Activated CD8-positive, alpha-beta memory T cell treated with anti-CD3 and anti-CD28 coated beads for 36 hours (primary cell): ENCODE data around the gene UMODL1. TPM values are rescaled to one million over a fixed set of nuclear protein-coding genes. Genes with fewer than 3 reads are reported as not detected.

ENCODE experiments used
- CTCF ChIA-PET: fragments of 350-600 bp; sonication (Branson Sonifier 250); formaldehyde crosslinking; loops from one replicate; lab custom pipeline; 2021; ENCODE audit warnings: antibody characterized with exemption; lab: Charles Lee
- POLR2A ChIA-PET: fragments of 350-600 bp; sonication (Branson Sonifier 250); formaldehyde crosslinking; loops from one replicate; lab custom pipeline; 2021; ENCODE audit warnings: antibody characterized with exemption; lab: Charles Lee
- total RNA-seq, 2 experiments: library from RNA; stranded (reverse); gene quantifications; one replicate each; pipeline ENCODE4 v1.2.3, GENCODE V29; 2021

UMODL1 gene
- total RNA-seq, 2 experiments from 2014 or later = not detected

DNA sequence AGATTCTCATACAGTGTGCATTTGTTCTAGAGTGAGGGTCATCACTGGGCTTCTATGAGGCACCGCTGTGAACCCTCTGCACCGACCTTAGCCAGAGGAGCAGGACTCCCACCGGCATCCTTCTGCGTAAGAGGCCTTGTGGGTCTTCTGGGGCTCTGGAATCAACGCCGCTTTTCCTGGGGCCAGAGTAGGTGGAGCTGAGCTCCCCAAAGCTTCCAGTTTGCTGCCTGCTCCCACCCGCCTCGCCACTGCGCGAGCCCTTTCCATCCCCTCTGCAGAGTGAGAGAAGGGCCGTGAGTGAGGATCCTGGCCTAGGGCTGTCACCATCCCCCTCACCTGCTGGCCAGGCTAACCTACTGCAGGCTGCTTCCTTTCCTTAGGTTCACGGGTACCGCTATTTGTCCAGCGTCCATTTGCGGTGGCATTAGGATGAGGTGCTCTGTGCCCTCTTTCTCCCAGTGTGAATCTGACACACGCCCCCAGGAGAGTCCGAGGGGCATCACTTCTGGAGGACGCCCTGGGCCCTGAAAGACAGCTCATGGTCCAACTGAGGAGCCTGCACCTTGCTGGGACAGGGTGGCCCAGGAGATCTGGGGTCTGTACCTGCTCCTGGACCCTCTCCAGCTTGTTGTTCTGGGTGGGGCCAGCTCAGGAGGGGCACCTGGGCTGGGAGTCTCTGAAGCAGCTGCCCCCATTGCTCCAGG lies 36.2 kb downstream of the UMODL1 start:
- CTCF ChIA-PET = interaction anchor here (0.8 to 2.4 kb wide), 12 partner anchors 10 to 232 kb away, joined by 3 to 21 read pairs (median 4); partner anchors contain the start of genes PRDM15 and ZBTB21
- POLR2A ChIA-PET = no interaction called here

DNA sequence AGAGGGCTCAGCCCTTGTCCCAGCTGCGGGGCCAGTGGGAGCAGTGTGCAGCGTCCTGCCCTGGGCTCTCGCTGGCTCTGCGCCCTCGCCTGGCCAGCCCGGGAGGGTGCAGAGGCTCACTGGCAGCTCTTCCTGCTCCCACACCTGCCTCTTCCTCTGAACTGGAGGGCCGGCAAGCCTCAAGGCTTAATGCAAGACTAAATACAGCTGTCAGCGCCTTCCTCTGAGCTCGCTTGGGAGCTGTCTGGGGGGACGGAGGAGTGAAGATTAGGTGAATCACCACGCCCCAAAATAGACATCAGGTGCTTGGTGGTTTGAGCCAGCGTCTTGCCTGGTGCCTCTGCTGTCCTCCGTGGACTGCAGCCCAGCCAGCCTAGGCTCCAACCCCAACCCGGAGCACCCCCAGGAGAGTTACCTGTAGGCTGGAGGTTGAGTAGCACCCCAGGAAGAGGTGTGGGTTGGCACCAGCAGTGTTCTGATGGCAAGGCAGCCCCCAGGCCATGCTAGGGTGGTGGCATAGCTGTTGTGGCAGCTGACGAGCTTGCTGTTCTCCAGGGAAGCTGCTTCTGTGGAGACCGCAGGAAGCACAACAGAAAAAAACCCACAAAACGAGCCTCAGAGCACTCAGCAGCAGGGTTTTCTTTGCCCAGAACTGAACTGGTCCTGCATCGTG lies 36.9 kb downstream of the UMODL1 start:
- POLR2A ChIA-PET = interaction anchor here (0.7 kb wide), 1 partner anchor 383 kb away, joined by 3 read pairs; no protein-coding TSS in a partner anchor
- CTCF ChIA-PET = interaction anchor here (0.8 to 2.4 kb wide), 13 partner anchors 10 to 292 kb away, joined by 3 to 21 read pairs (median 4); partner anchors contain the start of genes PRDM15 and ZBTB21

DNA sequence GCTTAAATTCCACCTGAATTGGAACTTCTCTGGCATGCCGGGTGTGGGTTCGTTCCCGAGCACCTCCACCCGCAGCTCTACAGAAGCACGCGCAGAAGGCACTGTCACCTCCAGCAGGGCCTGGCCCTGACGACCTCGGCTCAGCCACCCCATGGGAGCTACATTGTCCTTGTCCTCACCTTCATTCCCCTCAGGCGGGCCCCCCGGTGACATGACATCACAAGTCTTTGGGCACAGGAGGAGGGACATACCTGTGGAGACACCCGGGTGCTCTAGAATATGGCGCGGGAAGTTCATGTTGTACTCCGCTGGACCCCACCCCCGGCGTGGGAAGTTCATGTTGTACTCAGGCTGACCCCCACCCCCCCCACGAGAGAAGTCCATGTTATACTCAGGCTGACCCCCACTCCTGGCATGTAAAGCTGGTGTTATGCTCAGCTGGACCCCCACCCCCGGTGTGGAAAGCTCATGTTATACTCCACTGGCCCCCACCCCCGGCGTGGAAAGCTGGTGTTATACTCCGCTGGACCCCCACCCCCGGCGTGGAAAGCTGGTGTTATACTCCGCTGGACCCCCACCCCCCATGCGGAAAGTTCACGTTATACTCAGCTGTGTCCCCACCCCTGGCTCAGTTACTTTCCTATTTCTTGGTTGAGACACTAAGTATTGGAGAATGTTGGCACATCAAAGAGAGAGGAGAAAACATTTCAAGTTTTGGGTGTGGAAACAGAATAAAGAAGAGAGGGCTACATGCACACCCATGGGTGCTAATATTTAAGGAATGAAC lies 37.6 kb downstream of the UMODL1 start:
- POLR2A ChIA-PET = interaction anchor here (0.7 kb wide), 1 partner anchor 382 kb away, joined by 3 read pairs; no protein-coding TSS in a partner anchor

DNA sequence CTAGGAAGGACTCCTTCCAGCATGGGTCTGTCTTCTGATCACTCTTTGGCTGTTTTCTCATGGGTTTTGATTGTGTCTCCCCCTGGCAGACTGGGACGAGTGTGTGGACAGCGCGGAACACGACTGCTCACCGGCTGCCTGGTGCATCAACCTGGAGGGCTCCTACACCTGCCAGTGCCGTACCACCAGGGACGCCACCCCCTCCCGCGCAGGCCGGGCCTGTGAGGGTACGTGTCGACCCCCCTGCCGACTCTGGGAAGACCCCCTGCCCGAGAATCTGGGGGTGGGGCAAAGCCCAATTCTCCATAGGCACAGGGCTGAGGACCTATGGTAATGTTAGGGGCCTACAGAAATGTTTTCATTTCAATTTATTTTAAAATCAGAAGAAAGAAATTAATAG lies 38.4 kb downstream of the UMODL1 start:
- ChIA-PET CTCF (no interaction called here), POLR2A (no interaction called here)

More for the DNA sequence above, 37.6 kb downstream of the UMODL1 start:
- CTCF ChIA-PET = interaction anchor here (1.0 to 2.4 kb wide), 8 partner anchors 9 to 292 kb away, joined by 3 to 21 read pairs (median 4); partner anchors contain the start of gene ZBTB21

DNA sequence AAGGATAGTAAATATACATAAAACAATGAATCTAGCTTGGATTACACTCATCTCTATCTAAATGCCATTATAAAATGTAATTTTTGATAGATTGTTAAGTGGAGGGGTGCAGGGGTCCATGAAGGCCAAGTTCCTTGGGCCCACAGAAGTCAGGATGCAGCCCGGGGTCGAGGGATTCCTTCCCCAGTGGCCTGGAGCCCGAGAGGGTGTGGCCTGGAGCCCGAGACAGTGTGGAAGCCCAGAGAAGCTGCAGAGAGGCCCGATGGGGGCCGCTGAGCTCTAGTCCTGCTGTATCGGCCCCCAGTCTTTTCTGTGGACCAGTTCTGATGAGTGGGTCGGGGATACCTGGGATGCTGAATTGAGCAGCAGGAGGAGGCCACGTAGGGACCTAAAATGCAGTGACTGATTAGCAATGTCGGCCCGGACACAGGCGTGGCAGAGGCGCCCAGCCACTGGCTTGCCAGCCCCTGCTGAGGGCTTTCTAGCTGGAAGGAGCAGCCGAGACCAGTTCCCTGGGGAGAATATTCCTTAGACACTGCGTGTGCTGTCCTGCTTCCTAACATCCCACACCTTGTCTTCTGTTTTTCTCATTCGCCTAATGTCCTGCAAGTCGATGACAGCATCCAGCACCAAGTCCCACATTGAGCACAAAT lies 38.9 kb downstream of the UMODL1 start:
- ChIA-PET POLR2A (no interaction called here), CTCF (no interaction called here)

DNA sequence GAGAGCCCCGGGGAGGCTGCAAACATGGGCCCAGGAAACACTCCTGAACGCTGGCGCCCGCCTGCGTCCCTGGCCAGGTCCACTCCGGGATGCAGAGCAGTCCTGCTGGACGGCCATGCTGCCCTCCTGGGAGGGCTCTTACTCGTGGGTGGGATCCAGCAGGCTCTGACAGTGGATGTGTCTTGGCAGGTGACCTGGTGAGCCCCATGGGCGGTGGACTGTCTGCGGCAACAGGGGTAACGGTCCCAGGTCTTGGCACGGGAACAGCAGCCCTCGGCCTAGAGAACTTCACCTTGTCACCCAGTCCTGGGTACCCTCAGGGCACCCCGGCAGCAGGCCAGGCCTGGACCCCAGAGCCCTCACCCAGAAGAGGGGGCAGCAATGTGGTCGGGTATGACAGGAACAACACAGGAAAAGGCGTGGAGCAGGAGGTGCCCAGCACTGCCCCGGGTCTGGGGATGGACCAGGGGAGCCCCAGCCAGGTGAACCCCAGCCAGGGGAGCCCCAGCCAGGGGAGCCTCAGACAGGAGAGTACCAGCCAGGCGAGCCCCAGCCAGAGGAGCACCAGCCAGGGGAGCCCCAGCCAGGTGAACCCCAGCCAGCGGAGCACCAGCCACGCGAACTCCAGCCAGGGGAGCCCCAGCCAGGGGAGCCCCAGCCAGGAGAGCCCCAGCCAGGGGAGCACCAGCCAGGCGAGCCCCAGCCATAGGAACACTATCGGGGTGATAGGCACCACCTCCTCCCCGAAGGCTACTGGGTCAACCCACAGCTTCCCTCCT lies 39.8 kb downstream of the UMODL1 start:
- CTCF ChIA-PET = no interaction called here
- POLR2A ChIA-PET = no interaction called here

DNA sequence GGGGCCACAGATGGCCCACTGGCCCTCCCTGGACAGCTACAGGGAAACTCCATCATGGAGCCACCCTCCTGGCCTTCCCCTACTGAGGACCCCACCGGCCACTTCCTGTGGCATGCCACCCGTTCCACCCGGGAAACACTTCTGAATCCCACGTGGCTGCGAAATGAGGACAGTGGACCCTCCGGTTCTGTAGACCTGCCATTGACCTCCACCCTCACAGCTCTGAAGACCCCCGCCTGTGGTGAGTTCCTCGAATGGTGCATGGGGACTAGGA lies 40.3 kb downstream of the UMODL1 start:
- ChIA-PET CTCF (no interaction called here), POLR2A (no interaction called here)

DNA sequence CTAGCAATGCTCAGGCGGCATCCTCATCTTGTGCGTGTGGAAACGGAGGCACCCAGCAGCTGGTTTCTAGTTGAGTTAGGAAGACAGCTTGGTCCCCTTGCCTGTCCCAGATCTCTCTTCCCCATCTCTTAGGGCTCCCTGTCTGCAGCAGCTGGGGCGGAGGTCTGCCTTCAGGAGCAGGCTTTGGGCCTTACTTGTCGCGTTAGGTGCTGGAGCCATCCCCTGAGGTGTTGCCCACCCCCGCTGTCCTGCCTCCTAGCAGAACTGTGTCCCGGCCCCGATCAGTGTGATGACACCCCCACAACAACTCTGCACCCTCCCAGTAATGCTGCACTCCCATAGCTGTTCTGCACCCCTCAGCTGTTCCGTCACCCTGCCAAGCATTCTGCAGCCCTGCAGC lies 40.7 kb downstream of the UMODL1 start:
- ChIA-PET CTCF (interaction anchor here (0.7 kb wide), 2 partner anchors 110 to 416 kb away, joined by 3 read pairs; no protein-coding TSS in a partner anchor), POLR2A (no interaction called here)

DNA sequence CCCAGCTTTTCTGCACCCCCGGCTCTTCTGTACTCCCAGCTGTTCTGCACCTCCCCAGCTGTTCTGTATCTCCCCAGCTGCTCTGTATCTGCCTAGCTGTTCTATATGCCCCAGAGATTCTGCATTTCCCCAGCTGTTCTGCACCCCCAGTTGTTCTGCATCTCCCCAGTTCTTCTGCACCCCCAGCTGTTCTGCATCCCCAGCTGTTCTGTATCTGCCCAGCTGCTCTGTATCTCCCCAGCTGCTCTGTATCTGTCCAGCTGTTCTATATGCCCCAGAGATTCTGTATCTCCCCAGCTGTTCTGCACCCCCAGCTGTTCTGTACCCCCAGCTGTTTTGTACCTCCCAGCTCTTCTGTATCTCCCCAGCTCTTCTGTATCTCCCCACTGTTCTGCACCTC lies 41.1 kb downstream of the UMODL1 start:
- ChIA-PET CTCF (interaction anchor here (0.7 kb wide), 2 partner anchors 110 to 417 kb away, joined by 3 read pairs; no protein-coding TSS in a partner anchor), POLR2A (no interaction called here)

DNA sequence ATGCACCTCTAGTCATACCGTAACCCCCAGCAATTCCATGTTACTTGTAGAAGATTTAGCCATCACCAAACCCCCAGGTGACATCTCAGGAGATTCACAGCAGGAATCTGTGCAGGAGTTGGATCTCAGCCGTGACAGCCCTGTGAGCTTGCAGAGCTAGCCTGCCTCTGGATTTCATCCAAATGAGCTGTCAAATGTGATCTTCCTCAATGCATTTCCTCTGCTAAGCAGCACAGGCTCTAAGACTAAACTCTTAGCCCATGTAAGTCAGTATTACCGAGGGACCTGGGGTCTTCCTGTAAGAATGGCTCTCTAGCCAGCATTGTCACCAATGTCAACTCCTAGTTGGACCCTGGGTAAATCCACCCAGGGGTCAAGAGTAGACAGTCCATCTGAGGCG lies 41.7 kb downstream of the UMODL1 start:
- ChIA-PET CTCF (no interaction called here), POLR2A (no interaction called here)

DNA sequence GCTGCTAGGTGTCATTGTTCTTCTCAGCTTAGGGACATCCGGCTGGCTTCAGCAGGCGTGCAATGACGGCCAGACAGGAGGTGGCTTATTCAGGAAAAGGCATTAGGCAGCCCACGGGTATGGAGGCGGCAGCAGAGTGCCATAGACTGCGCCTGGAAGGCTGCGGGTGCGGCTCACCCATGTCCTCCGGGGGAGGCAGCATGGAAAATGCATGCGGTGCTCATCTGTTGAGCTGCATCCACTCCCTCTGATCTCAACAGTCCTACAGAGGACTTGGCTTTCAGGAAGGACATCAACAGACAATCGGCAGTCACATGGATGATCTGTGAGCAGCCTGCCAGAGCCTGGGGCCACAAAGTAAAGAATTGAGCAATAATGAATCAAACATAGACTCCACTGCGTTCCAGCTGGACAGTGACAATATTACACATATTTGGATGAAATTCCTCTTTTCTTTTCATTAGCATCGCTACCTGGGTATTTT lies 42.9 kb downstream of the UMODL1 start:
- ChIA-PET CTCF (no interaction called here), POLR2A (no interaction called here)

DNA sequence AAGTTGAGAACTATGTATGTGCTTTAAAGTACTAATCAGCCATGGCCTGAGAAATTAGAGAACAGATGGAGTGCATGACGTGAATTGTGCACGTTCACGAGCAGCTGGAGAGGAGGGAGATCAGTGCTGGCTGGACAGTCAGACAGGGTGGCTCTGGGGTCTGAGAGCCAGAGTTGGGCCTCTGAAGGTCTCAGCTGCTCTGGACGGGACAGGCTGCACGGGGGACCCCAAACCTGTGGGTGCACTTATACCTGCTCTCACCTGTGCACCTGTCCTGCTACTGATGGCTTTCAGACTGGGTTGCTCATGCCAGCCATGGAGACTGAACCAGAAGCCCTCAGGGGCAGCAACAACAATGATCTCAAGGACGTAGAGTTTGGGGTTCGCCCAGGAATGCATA lies 43.5 kb downstream of the UMODL1 start:
- ChIA-PET POLR2A (no interaction called here), CTCF (no interaction called here)

DNA sequence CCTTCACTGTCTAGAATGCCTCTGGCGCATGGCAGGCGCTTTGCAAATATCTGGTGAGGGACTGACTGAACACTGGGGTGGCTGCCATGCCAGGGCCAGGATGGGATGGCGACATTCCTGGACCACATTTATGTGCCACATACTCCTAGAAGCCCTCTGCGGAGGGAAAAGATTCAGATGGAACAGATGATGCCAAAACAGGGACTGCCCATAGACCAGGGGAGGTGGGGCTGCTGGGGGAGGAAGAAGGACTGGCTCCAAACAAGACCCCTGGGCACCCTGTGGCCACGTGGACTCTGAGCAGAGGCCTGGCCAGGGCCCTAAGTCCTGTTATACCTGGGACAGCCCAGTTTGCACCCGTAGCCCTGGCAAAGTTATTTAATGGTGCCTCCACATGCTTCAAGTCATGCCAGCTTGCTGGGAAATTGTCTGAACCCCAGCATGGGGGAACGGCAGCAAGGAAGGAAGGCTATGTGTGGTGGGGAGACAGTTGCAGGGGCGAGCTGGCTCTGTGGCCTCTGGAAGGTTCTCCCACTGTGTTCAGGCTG lies 44.1 kb downstream of the UMODL1 start:
- POLR2A ChIA-PET = no interaction called here
- CTCF ChIA-PET = interaction anchor here (3.5 kb wide), 1 partner anchor 298 kb away, joined by 20 read pairs; no protein-coding TSS in a partner anchor

DNA sequence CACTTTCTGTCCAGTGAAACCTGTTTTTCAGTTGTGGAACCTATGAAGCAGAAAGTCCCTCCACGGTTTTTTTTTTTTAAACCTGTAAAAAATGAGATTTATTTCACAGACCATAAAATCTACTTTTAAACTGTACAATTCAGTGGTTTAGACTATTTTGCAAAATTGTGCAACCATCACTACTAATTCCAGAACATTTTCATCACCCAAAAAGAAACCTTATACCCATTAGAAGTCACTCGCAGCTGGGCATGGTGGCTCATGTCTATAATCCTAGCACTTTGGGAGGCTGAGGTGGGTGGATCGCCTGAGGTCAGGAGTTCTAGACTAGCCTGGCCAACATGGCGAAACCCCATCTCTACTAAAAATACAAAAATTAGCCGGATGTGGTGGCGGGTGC lies 45.4 kb downstream of the UMODL1 start:
- ChIA-PET POLR2A (interaction anchor here (0.7 kb wide), 1 partner anchor 53 kb away, joined by 3 read pairs; no protein-coding TSS in a partner anchor), CTCF (interaction anchor here (0.6 to 3.5 kb wide), 13 partner anchors 9 to 834 kb away, joined by 3 to 21 read pairs (median 4); no protein-coding TSS in a partner anchor)

DNA sequence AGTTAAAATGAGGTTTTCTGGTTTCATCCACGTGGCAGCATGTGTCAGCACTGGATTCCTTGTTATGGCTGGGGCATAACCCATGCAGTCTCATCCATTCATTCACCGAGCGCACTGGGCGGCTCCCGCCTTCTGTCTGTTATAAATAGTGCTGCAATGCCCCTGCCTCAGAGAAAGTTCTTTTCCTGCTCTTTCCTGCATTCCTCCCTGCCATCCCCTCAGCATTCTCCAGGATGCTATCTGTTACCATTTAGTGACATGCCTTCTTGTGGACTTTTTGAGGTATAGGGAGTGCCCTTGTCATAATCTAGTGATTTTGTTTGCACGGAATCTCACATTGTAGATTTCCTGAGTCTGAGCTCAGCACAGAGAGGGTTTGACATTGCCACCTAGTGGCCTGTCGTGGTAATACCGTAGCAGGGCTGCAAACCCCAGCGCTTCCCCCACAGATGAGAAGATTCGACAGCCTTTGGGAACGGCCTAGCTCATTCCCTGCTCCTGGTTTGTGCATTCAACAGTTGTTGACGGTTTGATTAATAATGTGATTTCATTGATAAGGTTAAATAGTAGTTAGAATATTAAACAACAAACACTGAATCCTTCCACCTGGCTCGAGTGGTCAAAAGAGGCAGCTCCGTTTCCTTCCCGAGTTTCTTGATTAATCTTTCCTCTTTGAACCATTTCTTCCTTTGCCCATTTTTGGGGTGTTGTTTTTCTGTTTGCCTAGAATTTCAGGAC lies 46.3 kb downstream of the UMODL1 start:
- ChIA-PET CTCF (interaction anchor here (0.9 to 3.5 kb wide), 18 partner anchors 8 to 300 kb away, joined by 3 to 21 read pairs (median 4); no protein-coding TSS in a partner anchor), POLR2A (no interaction called here)

DNA sequence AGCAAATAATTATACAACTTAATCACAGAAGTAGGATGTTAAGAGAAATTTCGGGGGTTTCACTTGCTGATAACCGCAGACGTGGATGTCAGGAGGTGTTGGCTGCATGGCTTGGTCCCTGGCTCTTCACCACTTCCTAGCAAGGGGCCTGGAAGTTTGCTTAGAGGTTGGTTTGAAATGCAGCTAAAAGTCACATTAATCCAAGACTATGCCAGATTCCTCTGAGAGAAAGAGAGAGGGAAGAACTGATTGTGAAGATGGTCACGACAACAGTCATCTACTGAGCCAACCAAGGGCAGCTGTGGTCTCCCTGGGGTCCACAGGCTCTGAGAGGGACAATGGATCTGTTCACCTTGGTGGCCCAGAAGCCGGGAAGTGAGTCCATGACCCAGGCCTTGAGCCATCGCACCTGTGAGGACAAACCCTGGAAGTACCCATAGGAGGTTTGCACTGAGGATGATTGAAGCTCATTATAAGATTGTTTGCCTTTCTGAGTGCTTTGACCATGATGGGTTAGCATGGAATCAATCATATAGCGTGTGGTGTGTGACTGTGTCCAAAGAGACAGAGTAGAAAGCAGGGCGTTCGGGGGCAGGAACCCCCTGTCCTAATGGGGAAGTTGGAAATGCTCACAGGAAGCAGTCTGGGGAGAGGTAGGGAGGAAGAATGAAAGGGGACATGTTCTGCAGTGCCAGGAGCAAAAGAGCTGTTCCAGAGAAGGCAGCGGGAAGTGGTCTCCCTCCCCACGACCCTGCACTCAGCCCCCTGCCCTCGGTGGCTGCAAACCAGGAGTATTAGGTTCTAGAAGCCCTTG lies 47.1 kb downstream of the UMODL1 start:
- ChIA-PET POLR2A (no interaction called here), CTCF (interaction anchor here (0.9 to 3.5 kb wide), 14 partner anchors 11 to 301 kb away, joined by 3 to 21 read pairs (median 4); no protein-coding TSS in a partner anchor)
